22Rv1 (cell line): Measurements from ENCODE around the gene ABCG2.

Source experiments
- CTCF ChIP-seq: fragments of 450-650 bp; IDR thresholded peaks from 2 replicates; pipeline ENCODE4 v1.5.1; 2017; ENCODE audit warnings: mild to moderate bottlenecking
- ZFX ChIP-seq: fragments of 450-650 bp; IDR thresholded peaks from 2 replicates; pipeline ENCODE4 v1.6.1; 2017; ENCODE audit warnings: antibody characterized with exemption, borderline replicate concordance

GRCh38 chr4:88171206-88171605 is 12.8 kb upstream of the ABCG2 start:
- no peak for TF ChIP-seq CTCF
- TF ChIP-seq ZFX, result no peak
